GM18909 (cell line): ENCODE data around the gene MREG.
A peak's percentile ranks its signal among the peaks of the same experiment; 100 is the strongest.

Experiments
- ATAC-seq: cut with Tn5 transposase; IDR thresholded peaks from one replicate; pipeline ENCODE4 v1.9.1; 2021; ENCODE audit warnings: mild to moderate bottlenecking; ENCODE audit not compliant: unreplicated experiment, poor library complexity

MREG gene, protein sequence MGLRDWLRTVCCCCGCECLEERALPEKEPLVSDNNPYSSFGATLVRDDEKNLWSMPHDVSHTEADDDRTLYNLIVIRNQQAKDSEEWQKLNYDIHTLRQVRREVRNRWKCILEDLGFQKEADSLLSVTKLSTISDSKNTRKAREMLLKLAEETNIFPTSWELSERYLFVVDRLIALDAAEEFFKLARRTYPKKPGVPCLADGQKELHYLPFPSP

DNA sequence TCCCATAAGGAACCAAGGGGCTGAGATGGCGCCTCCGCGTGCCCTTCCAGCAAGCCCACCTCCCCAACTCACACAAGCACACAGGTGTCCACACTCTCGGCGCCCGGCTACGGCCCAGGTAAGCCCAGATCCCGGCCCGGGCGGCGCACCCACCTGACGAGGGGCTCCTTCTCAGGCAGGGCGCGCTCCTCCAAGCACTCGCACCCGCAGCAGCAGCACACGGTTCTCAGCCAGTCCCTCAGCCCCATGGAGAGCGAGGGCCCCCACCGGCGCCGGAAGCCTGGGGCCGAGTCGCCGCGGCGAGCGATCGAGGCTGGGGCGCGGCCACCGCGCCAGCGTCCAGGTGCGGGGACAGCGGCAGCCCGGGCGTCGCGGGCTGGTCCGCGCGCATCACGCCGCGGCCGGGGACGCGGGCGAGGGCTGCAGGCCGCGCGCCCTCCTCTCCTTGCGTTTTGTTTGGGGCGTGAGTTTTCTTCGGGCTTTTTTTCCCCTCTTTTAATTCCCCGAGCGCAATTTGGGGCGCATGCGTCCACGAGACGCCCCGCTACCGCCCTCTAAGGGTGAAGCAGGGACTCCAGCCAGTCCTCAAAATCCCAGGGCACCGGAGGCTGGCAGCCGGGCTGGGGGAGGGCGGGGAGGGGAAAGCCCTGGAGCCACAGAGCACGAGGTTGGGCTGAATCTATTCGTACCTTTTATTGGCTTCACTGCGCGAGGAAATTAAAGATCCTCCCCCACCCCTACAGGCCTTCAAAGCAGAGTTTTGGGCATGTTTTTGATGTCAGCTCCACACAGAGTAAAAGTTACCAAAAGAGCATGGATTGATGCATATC, at the start of gene MREG:
Gene MREG (minus strand): TSS at position 472 of the 830 bp plus-strand sequence. CDS start 224 bp downstream, at position 248.
- ATAC-seq, result peak; percentile 46

- ATAC-seq, result no peak
Measured at GRCh38 chr2:216059233-216059834, 46.0 kb upstream of the MREG start.

GRCh38 chr2:216057688-216058193, 44.4 kb upstream of the MREG start:
- peak; percentile 89 for ATAC-seq

- ATAC-seq, result peak; percentile 37
Measured at GRCh38 chr2:216056739-216057138, 43.4 kb upstream of the MREG start.

GRCh38 chr2:216055680-216056079, 42.3 kb upstream of the MREG start:
- no peak for ATAC-seq

DNA sequence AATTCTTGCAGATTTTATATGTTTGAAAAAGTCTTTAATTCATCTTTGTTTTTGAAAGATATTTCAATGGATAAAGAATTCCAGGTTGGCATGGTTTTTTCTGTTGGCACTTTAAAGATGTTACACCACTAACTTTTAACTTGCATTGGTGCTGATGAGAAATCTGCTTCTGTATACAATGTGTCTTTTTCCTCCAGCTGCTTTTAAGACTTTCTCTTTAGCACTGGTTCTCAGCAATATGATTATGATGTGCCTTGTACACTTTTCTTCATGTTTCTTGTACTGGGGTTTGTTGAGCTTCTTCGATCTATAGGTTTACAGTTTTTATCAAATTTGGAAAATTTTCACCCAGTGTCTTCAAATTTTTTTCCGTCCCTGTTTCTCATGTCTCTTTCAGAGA, 39.1 kb upstream of the MREG start:
- ATAC-seq, result no peak

- ATAC-seq, result no peak
Measured at GRCh38 chr2:216051350-216051749, 38.0 kb upstream of the MREG start.

DNA sequence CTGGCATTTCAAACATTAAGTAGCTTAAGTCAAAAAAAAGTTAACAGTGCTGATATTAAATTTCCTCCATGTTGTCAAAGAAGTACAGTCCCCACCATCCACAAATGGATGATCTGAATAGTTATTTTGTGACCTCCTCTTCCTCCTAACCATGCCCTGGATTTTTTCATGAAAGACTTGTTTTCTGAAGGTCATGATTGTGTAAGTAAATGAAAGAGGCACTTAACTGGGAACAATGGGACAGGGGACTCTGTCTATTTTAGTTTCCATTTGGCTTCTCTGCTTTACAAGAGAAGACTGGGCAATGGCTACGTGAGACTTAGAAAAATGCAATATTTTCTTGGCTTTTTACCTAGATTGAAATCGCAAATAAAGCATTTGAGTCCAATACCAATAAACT, 36.1 kb upstream of the MREG start:
- no peak for ATAC-seq

GRCh38 chr2:216047397-216047796, 34.0 kb upstream of the MREG start:
- ATAC-seq, result no peak

DNA sequence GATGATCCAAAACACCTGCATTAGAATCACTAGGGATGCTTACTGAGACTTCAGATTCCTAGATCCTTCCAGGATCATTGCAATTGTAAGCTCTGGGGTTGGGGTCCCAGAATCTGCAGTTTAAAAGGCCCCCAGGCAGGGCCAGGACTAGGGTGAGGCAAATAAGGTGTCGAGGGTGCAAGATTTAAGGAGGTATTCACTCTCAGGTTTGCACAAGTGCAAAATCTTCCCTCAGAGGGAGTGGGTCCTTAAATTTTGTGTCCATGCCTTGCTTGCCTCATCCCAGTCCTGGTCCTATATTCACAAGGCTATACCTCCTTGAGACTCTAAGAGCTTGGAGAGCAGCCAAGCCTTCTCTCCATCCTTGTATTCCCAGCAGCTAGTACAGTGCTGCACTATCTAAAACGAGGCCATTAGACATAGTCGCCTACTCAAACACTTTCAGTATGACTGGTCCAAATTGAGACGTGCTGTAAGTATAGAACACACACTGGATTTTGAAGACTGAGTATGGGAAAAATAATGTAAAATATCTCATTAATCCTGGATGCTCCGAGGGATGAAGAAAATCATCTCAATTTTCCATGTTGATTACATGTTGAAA, 31.6 kb upstream of the MREG start:
- ATAC-seq, result peak; percentile 95

GRCh38 chr2:216043949-216044348, 30.6 kb upstream of the MREG start:
- ATAC-seq, result no peak

DNA sequence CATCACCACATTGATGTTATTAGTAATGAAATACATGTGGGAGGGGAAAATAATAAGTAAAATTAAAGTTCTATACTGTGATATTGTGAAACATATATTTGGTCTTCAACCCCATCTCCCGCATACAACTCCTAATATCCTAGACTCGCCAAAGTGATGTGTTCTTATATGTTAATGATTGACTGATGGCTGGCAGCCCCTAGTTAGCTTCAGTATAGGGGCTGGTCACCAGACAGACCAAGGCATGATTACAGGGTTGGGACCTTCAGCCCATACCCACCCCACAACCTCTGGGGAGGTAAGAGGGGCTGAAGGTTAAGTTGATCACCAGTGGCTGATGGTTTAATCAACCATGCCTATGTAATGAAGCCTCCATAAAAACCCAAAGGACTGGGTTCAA, 28.1 kb upstream of the MREG start:
- ATAC-seq, result no peak

- no peak for ATAC-seq
Measured at GRCh38 chr2:216039918-216040317, 26.6 kb upstream of the MREG start.

- ATAC-seq, result peak; percentile 44
Measured at GRCh38 chr2:216034065-216034464, 20.7 kb upstream of the MREG start.

DNA sequence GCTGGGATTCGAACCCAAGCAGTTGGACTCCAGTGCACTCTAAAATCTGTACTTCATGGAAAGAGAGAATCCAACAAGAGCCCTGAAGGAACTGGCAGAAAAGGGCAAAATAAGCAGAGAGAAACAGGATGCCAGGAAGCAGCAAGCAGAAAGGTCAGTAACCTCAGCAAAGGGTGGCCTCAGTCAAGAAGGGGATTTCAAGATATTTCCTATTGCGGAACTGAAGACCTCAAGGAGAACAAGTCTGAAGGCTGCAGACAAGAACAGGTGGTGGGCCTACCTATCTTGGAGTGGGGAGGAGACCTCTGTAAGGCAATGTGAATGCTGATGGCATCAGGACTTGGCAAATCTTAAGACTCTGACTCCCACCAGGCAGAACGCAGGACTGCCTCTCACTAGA, 20.1 kb upstream of the MREG start:
- peak; percentile 55 for ATAC-seq

GRCh38 chr2:216031960-216032689, 18.8 kb upstream of the MREG start:
- ATAC-seq, result peak; percentile 76

DNA sequence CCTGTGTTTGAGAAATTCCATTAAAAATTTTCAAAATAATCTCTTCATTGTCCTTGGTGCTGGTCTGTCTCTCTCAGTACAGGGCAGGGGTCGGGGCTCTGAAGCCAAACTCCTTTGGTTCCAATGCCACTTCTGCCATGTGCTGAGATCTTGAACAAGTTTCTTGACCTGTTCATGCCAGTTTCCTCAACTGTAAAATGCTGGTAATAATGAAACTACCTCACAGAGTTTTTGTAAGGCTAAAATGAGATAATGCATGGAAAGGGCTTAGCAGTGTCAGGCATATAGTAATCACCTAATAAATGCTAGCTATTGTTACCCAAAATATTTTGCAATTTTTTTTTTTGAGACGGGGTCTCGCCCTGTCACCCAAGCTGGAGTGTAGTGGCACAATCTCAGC, 16.9 kb upstream of the MREG start:
- no peak for ATAC-seq

- ATAC-seq, result no peak
Measured at GRCh38 chr2:216029416-216030129, 16.2 kb upstream of the MREG start.

DNA sequence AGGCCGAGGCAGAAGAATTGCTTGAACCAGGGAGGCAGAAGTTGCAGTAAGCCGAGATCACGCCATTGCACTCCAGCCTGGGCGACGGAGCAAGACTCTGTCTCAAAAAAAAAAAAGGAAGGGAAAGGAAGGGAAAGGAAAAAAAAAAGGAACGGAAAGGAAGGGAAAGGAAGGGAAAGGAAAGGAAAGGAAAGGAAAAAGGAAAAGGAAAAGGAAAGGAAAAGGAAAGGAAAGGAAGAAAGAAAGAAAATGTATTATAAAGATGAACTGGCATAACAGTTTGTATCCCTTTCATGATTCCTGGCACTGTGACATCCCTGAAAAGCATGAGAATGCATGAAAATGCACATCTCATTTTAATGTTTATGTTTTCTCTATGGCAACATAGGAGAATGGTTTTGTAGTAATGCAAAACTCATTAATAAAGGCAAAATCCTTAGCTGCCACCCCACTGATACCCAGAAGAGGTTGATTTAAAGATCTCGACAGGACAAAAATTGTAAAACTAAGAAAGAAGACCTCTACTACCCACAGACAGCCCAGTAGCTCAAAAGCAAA, 11.5 kb upstream of the MREG start:
- no peak for ATAC-seq
